Neural cell (in vitro differentiated cells): ENCODE measurements around the gene PTPRF. TPM values are rescaled to one million over a fixed set of nuclear protein-coding genes. Genes with fewer than 3 reads are reported as not detected.

ENCODE experiments used
- H2AFZ ChIP-seq: fragments of 200-600, 300-800 bp; sonication (generic), shearing (Covaris generic); 2 replicates; pipeline ENCODE4 v1.6.0; 2014; ENCODE audit warnings: low read depth, mild to moderate bottlenecking, antibody characterized with exemption, low read length, moderate library complexity
- H3F3A ChIP-seq: fragments of 200-600 bp; shearing (Covaris generic); 2 replicates; pipeline ENCODE4 v1.6.1; 2016; ENCODE audit warnings: mild to moderate bottlenecking, moderate library complexity, mixed read lengths, antibody characterized with exemption, low read length; ENCODE audit not compliant: insufficient read depth, poor library complexity, severe bottlenecking
- H3K27ac ChIP-seq: fragments of 200-600, 300-800 bp; sonication (generic), shearing (Covaris generic); 2 replicates; pipeline ENCODE4 v1.5.1; 2014; ENCODE audit warnings: mild to moderate bottlenecking, low read length, moderate library complexity
- H3K27me3 ChIP-seq: fragments of 300-800, 200-600 bp; sonication (generic), shearing (Covaris generic); 2 replicates; pipeline ENCODE4 v1.6.0; 2014; ENCODE audit warnings: mild to moderate bottlenecking, low read depth, low read length, moderate library complexity; ENCODE audit not compliant: insufficient read depth
- H3K36me3 ChIP-seq: fragments of 300-800, 200-600 bp; sonication (generic), shearing (Covaris generic); 2 replicates; pipeline ENCODE4 v1.5.1; 2014; ENCODE audit warnings: mild to moderate bottlenecking, antibody characterized with exemption, low read length, moderate library complexity; ENCODE audit not compliant: insufficient read depth
- H3K4me2 ChIP-seq: fragments of 300-800, 200-600 bp; sonication (generic), shearing (Covaris generic); 2 replicates; pipeline ENCODE4 v1.6.0; 2014; ENCODE audit warnings: mild to moderate bottlenecking, low read length
- H3K4me3 ChIP-seq: fragments of 300-800, 200-600 bp; sonication (generic), shearing (Covaris generic); 2 replicates; pipeline ENCODE4 v1.5.1; 2014; ENCODE audit warnings: mild to moderate bottlenecking, low read length, moderate library complexity
- H3K79me2 ChIP-seq: fragments of 200-600 bp; shearing (Covaris generic); replicated peaks from 2 replicates; pipeline ENCODE4 v1.6.0; 2014; ENCODE audit warnings: mild to moderate bottlenecking, low read length, moderate library complexity; ENCODE audit not compliant: insufficient read depth
- H3K9ac ChIP-seq: fragments of 300-800, 200-600 bp; sonication (generic), shearing (Covaris generic); 2 replicates; pipeline ENCODE4 v1.6.1; 2016; ENCODE audit warnings: mild to moderate bottlenecking, low read length, mixed read lengths
- H3K9me2 ChIP-seq: fragments of 200-600 bp; shearing (Covaris generic); 2 replicates; pipeline ENCODE4 v1.6.1; 2016; ENCODE audit warnings: mild to moderate bottlenecking, low read length, mixed read lengths; ENCODE audit not compliant: insufficient read depth
- H3K9me3 ChIP-seq: fragments of 200-600, 300-800 bp; sonication (generic), shearing (Covaris generic); 2 replicates; pipeline ENCODE4 v1.6.1; 2016; ENCODE audit warnings: mild to moderate bottlenecking, mixed run types, low read length, moderate library complexity, mixed read lengths
- H4K20me1 ChIP-seq: fragments of 200-600 bp; shearing (Covaris generic); 2 replicates; pipeline ENCODE4 v1.6.1; 2016; ENCODE audit warnings: mild to moderate bottlenecking, mixed run types; ENCODE audit not compliant: insufficient read depth
- EP300 ChIP-seq: fragments of 450-650 bp; conservative IDR thresholded peaks from 2 replicates; pipeline ENCODE4 v1.6.1; 2014; ENCODE audit warnings: antibody characterized with exemption, mild to moderate bottlenecking, moderate library complexity; ENCODE audit not compliant: poor library complexity, severe bottlenecking
- EZH2 ChIP-seq: fragments of 200-600, 300-800 bp; shearing (Covaris generic), sonication (generic); IDR thresholded peaks from 2 replicates; pipeline ENCODE4 v1.6.1; 2014; ENCODE audit warnings: antibody characterized with exemption, low read length, borderline replicate concordance, mild to moderate bottlenecking; ENCODE audit not compliant: insufficient read depth, poor library complexity, severe bottlenecking
- MXI1 ChIP-seq: fragments of 450-650 bp; conservative IDR thresholded peaks from 2 replicates; pipeline ENCODE4 v1.6.1; 2014; ENCODE audit warnings: antibody characterized with exemption, mild to moderate bottlenecking; ENCODE audit not compliant: poor library complexity, severe bottlenecking
- POLR2AphosphoS5 ChIP-seq: IDR thresholded peaks from 2 replicates; pipeline ENCODE4 v1.6.1; 2012
- RAD21 ChIP-seq: fragments of 450-650 bp; conservative IDR thresholded peaks from 2 replicates; pipeline ENCODE4 v1.6.1; 2014; ENCODE audit warnings: antibody characterized with exemption, mild to moderate bottlenecking, moderate library complexity
- SMC3 ChIP-seq: fragments of 450-650 bp; conservative IDR thresholded peaks from 2 replicates; pipeline ENCODE4 v1.6.1; 2014; ENCODE audit warnings: antibody characterized with exemption, mild to moderate bottlenecking, moderate library complexity; ENCODE audit not compliant: poor library complexity
- TAF1 ChIP-seq: IDR thresholded peaks from 2 replicates; pipeline ENCODE4 v1.6.1; 2012; ENCODE audit warnings: low read depth
- polyA plus RNA-seq: library from polyadenylated mRNA; depleted of rRNA; stranded (reverse); fragments of >200 nt; gene quantifications from 2 replicates; pipeline ENCODE4 v1.2.3, GENCODE V29; 2014
- TF ChIP-seq, protein P1 (sequence below): IDR thresholded peaks from 2 replicates; pipeline ENCODE4 v1.6.1; 2012; ENCODE audit warnings: borderline replicate concordance
- TF ChIP-seq, protein P2 (sequence below): fragments of 450-650 bp; IDR thresholded peaks from 2 replicates; pipeline ENCODE4 v1.5.1; 2014; ENCODE audit warnings: antibody characterized with exemption, mild to moderate bottlenecking, moderate library complexity; ENCODE audit not compliant: poor library complexity, severe bottlenecking

The PTPRF gene
- polyA plus RNA-seq, 1 donor from 2014 or later = 66.6 TPM

DNA sequence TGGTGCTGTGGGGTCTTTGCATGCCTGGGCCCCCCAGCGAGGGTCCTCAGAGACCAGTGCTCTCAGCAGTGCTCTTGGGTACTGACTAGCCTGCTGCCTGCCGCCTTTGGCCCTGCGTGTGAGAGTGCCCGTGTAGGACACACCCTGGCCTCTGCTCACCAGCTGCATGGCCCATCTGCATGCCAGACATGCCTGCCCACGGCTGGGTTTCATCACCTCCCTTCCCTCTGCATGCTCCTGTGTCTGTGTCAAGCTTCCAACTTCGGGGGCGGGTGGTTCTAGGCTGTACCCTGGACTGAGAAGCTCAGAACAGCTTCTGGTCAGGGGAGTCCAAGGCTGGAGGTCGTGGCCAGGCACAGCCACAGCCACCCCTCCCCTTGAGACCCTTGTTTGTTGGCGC is 56.9 kb downstream of the PTPRF start:
- no peak overlapping the region for H3K4me3 ChIP-seq
- H2AFZ ChIP-seq = no peak overlapping the region
- H3K27ac ChIP-seq = no peak overlapping the region
- TF ChIP-seq SMC3 = no peak
- no peak for TF ChIP-seq TAF1
- no peak for TF ChIP-seq EZH2
- no peak for TF ChIP-seq EP300
- no peak for TF ChIP-seq POLR2AphosphoS5
- TF ChIP-seq, protein P1, sequence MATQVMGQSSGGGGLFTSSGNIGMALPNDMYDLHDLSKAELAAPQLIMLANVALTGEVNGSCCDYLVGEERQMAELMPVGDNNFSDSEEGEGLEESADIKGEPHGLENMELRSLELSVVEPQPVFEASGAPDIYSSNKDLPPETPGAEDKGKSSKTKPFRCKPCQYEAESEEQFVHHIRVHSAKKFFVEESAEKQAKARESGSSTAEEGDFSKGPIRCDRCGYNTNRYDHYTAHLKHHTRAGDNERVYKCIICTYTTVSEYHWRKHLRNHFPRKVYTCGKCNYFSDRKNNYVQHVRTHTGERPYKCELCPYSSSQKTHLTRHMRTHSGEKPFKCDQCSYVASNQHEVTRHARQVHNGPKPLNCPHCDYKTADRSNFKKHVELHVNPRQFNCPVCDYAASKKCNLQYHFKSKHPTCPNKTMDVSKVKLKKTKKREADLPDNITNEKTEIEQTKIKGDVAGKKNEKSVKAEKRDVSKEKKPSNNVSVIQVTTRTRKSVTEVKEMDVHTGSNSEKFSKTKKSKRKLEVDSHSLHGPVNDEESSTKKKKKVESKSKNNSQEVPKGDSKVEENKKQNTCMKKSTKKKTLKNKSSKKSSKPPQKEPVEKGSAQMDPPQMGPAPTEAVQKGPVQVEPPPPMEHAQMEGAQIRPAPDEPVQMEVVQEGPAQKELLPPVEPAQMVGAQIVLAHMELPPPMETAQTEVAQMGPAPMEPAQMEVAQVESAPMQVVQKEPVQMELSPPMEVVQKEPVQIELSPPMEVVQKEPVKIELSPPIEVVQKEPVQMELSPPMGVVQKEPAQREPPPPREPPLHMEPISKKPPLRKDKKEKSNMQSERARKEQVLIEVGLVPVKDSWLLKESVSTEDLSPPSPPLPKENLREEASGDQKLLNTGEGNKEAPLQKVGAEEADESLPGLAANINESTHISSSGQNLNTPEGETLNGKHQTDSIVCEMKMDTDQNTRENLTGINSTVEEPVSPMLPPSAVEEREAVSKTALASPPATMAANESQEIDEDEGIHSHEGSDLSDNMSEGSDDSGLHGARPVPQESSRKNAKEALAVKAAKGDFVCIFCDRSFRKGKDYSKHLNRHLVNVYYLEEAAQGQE = no peak
- TF ChIP-seq, protein P2, sequence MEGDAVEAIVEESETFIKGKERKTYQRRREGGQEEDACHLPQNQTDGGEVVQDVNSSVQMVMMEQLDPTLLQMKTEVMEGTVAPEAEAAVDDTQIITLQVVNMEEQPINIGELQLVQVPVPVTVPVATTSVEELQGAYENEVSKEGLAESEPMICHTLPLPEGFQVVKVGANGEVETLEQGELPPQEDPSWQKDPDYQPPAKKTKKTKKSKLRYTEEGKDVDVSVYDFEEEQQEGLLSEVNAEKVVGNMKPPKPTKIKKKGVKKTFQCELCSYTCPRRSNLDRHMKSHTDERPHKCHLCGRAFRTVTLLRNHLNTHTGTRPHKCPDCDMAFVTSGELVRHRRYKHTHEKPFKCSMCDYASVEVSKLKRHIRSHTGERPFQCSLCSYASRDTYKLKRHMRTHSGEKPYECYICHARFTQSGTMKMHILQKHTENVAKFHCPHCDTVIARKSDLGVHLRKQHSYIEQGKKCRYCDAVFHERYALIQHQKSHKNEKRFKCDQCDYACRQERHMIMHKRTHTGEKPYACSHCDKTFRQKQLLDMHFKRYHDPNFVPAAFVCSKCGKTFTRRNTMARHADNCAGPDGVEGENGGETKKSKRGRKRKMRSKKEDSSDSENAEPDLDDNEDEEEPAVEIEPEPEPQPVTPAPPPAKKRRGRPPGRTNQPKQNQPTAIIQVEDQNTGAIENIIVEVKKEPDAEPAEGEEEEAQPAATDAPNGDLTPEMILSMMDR = no peak
- no peaks in the 10 kb centered on the region for H3K27me3 ChIP-seq
- no peaks in the 10 kb centered on the region for H4K20me1 ChIP-seq
- no peaks in the 10 kb centered on the region for H3K9me3 ChIP-seq
- H3F3A ChIP-seq = no peaks in the 10 kb centered on the region
- no peak overlapping the region for H3K9ac ChIP-seq
- no peaks in the 10 kb centered on the region for H3K36me3 ChIP-seq
- H3K79me2 ChIP-seq = no peaks in the 10 kb centered on the region
- H3K9me2 ChIP-seq = no peaks in the 10 kb centered on the region
- no peak overlapping the region for H3K4me2 ChIP-seq

DNA sequence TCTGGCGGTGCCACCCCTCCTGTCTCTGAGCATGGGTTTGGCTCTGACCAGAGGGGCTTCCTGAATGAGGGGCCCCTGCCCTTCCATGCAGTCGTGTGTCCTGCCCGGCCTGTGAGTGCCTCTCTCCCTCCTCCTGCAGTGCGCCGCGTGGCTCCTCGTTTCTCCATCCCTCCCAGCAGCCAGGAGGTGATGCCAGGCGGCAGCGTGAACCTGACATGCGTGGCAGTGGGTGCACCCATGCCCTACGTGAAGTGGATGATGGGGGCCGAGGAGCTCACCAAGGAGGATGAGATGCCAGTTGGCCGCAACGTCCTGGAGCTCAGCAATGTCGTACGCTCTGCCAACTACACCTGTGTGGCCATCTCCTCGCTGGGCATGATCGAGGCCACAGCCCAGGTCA is 57.9 kb downstream of the PTPRF start:
- H3K27ac ChIP-seq = no peak overlapping the region
- H3F3A ChIP-seq = no peaks in the 10 kb centered on the region
- H3K9me2 ChIP-seq = no peaks in the 10 kb centered on the region
- H2AFZ ChIP-seq = no peak overlapping the region
- no peak overlapping the region for H3K9ac ChIP-seq
- no peaks in the 10 kb centered on the region for H3K79me2 ChIP-seq
- no peak for TF ChIP-seq EZH2
- TF ChIP-seq, protein P2 = no peak
- TF ChIP-seq, protein P1 = no peak
- TF ChIP-seq SMC3 = no peak
- TF ChIP-seq POLR2AphosphoS5 = no peak
- TF ChIP-seq TAF1 = no peak
- no peak for TF ChIP-seq EP300
- no peak for TF ChIP-seq RAD21
- no peak for TF ChIP-seq MXI1
- H3K4me2 ChIP-seq = no peak overlapping the region
- H3K27me3 ChIP-seq = no peaks in the 10 kb centered on the region
- H4K20me1 ChIP-seq = no peaks in the 10 kb centered on the region
- H3K36me3 ChIP-seq = no peaks in the 10 kb centered on the region
- no peaks in the 10 kb centered on the region for H3K9me3 ChIP-seq
- no peak overlapping the region for H3K4me3 ChIP-seq
